MM.1S (cell line): ENCODE results near the gene SH2B2.

Source experiments
- DNase-seq: peaks from one replicate; pipeline ENCODE4 v3.0.0-alpha.2; 2015
- H2AFZ ChIP-seq: fragments of 300-600 bp; sonication (generic); 2 replicates; pipeline ENCODE4 v1.6.0; 2016; ENCODE audit warnings: antibody characterized with exemption, low read length
- H3F3A ChIP-seq: fragments of 300-600 bp; sonication (generic); 2 replicates; pipeline ENCODE4 v1.6.1; 2016; ENCODE audit warnings: mild to moderate bottlenecking, antibody characterized with exemption, low read length, moderate library complexity, mixed read lengths; ENCODE audit not compliant: insufficient read depth
- H3K27ac ChIP-seq: fragments of 300-600 bp; sonication (generic); 2 replicates; pipeline ENCODE4 v1.5.1; 2016; ENCODE audit warnings: mild to moderate bottlenecking, low read length
- H3K27me3 ChIP-seq: fragments of 300-600 bp; sonication (generic); replicated peaks from 2 replicates; pipeline ENCODE4 v1.6.0; 2016; ENCODE audit warnings: low read length; ENCODE audit not compliant: insufficient read depth
- H3K36me3 ChIP-seq: fragments of 300-600 bp; sonication (generic); replicated peaks from 2 replicates; pipeline ENCODE4 v1.6.1; 2016; ENCODE audit warnings: mild to moderate bottlenecking, low read length, mixed read lengths; ENCODE audit not compliant: insufficient read depth
- H3K4me1 ChIP-seq: fragments of 300-600 bp; sonication (generic); 2 replicates; pipeline ENCODE4 v1.6.1; 2016; ENCODE audit warnings: low read length, mixed read lengths
- H3K4me2 ChIP-seq: fragments of 300-600 bp; sonication (generic); 2 replicates; pipeline ENCODE4 v1.6.0; 2016; ENCODE audit warnings: low read depth, low read length
- H3K4me3 ChIP-seq: fragments of 300-600 bp; sonication (generic); 2 replicates; pipeline ENCODE4 v1.5.1; 2016; ENCODE audit warnings: low read length, mixed read lengths
- H3K79me2 ChIP-seq: fragments of 300-600 bp; sonication (generic); 2 replicates; pipeline ENCODE4 v1.6.1; 2016; ENCODE audit warnings: mixed run types, low read length, mixed read lengths
- H3K9ac ChIP-seq: fragments of 300-600 bp; sonication (generic); 2 replicates; pipeline ENCODE4 v1.6.1; 2016; ENCODE audit warnings: low read length, mixed read lengths
- H3K9me2 ChIP-seq: fragments of 300-600 bp; sonication (generic); replicated peaks from 2 replicates; pipeline ENCODE4 v1.6.1; 2016; ENCODE audit warnings: mild to moderate bottlenecking, low read length, mixed read lengths; ENCODE audit not compliant: insufficient read depth
- H3K9me3 ChIP-seq: fragments of 300-600 bp; sonication (generic); replicated peaks from 2 replicates; pipeline ENCODE4 v1.6.1; 2016; ENCODE audit warnings: mild to moderate bottlenecking, low read length, mixed read lengths; ENCODE audit not compliant: insufficient read depth
- H4K20me1 ChIP-seq: fragments of 300-600 bp; sonication (generic); 2 replicates; pipeline ENCODE4 v1.6.1; 2016; ENCODE audit warnings: mild to moderate bottlenecking, low read length, moderate library complexity, mixed read lengths; ENCODE audit not compliant: insufficient read depth
- CTCF ChIP-seq: fragments of 300-600 bp; sonication (generic); IDR thresholded peaks from 2 replicates; pipeline ENCODE4 v1.5.1; 2016; ENCODE audit warnings: antibody characterized with exemption, low read length, mixed read lengths
- EZH2 ChIP-seq: fragments of 300-600 bp; sonication (generic); optimal IDR thresholded peaks from 2 replicates; pipeline ENCODE3; 2017; ENCODE audit warnings: low read depth, mild to moderate bottlenecking, antibody characterized with exemption, low read length, mixed read lengths
- EZH2phosphoT487 ChIP-seq: fragments of 300-600 bp; sonication (generic); IDR thresholded peaks from 2 replicates; pipeline ENCODE4 v1.6.1; 2018; ENCODE audit warnings: antibody characterized with exemption, low read length

Gene SH2B2

DNA sequence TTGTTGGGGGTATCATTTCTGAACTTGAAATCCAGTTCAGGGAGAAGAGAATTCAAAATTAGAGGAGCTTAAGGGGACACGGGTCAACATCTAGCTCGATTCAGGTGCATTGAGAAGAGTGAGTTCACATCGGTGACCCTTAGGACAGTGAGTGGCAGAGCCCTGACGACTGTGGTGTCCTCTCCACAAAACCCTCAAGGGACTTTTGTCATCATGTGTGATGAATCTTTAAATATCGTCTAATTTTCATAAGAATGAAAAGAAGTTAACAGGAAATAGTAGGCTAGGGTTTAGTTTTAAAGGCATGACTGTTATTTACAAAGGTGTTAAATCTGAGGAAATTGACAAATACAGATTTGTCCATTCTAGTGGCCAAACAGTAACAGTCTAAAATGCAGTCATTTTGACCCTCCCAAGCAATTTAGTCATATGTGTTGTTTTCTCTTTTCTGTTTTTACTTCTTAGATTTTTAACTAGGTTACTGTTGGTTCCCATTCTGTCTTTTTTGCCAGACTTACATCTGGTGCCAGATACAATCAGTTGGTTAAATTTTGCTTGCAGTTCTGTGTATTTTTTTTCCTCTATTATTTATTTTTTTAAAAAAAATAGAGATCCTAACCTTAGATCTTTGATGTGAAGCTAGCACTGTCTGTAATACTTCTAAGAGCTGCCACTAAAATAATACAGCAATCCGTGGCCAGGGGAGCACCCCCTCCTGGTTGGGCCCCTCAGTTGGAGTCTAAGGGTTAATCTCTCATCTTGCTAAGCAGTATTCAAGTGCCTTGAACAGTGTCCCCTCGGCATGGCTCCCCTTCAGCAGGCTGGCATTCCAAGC, 34.9 kb upstream of the SH2B2 start:
- Histone ChIP-seq H3K9me2 (no peaks in the 10 kb centered on the region), H3F3A (no peaks in the 10 kb centered on the region), H3K36me3 (no peaks in the 10 kb centered on the region), H3K79me2 (no peaks in the 10 kb centered on the region), H3K4me3 (no peak overlapping the region), H3K4me2 (no peak overlapping the region), H3K27ac (no peak overlapping the region), H3K9ac (no peak overlapping the region), H3K4me1 (no peaks in the 10 kb centered on the region), H3K9me3 (no peaks in the 10 kb centered on the region), H4K20me1 (no peaks in the 10 kb centered on the region), H3K27me3 (no peaks in the 10 kb centered on the region), H2AFZ (no peak overlapping the region)
- no peak for DNase-seq
- no peak for TF ChIP-seq EZH2phosphoT487
- TF ChIP-seq CTCF, result no peak
- TF ChIP-seq EZH2, result no peak

DNA sequence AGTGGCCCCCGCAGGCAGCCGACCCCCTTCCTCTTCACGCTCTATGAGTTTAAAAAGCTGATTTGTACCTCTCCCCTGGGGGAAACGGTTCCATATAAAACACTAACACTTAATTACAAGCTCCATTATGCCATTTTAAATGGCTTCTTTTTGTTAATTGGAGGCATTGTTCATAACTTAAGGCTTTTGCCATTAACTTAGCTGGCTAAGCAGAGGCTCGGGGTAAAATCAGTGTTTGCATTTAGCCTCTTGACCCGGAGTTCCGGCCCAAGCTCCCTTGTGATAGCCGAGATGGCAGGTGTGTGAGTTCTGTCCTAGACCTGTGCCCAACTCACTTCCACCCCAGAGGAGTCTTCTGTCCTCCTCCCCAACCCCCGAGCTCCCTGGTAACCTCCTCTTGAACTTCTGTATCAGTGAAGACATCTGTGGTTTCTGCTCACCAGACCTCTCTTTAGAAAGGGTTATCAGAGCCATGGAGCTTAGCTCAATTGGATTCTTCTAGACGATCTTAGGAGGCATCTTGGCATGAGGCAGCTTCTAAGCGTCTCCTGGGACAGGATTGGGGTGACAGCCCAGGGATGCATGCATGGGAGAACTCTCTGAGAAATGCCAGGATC, 34.2 kb upstream of the SH2B2 start:
- TF ChIP-seq EZH2 (no peak), EZH2phosphoT487 (no peak), CTCF (no peak)
- Histone ChIP-seq H3K9me2 (no peaks in the 10 kb centered on the region), H3K9ac (no peak overlapping the region), H3K9me3 (no peaks in the 10 kb centered on the region), H4K20me1 (no peaks in the 10 kb centered on the region), H3K36me3 (no peaks in the 10 kb centered on the region), H3K4me1 (no peaks in the 10 kb centered on the region), H3F3A (no peaks in the 10 kb centered on the region), H3K27me3 (no peaks in the 10 kb centered on the region), H2AFZ (no peak overlapping the region), H3K27ac (no peak overlapping the region), H3K79me2 (no peaks in the 10 kb centered on the region), H3K4me3 (no peak overlapping the region), H3K4me2 (no peak overlapping the region)
- no peak for DNase-seq

DNA sequence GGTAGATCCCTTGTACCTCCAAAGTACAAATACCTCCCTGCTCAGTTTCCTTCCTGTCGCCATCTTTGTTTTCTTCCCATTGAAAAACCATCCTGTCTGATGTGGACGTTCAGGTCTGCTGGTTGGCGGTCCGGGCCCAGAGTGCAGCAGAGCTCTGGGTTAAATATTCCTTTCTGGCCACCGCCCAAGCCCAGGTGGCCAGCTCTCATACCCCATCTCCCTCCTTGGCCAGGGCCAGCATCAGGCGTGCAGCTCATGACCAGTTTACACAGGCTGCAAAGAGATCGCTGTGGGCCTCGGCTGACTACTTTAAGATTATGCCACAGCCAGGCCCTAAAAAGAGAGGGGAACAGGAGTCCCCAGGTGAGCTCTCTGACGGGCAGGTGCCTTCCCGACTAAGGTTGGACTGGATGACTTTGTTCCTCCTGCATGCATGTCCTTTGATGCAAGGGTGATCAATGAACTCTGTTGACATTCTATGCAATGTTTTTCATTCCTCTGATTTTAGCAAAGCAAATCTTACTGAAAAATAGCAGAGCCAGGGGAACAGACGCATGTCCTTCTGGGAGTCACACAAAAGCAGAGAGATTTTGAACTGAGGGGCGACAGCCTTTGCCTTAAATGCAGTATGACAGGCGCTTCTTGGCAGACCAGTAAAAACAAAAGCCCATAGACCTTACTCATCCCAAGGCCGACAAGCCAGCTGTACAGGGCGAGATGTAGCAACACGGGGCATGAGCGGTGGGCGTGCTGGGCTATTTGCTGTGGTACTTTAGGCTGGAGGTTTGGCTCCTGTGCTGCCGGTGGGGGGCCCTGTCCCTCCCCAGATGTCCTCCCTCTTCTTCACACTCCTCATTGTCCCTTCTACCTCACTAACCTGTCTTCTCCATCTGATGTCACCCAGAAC, 33.3 kb upstream of the SH2B2 start:
- no peaks in the 10 kb centered on the region for H4K20me1 ChIP-seq
- H3K79me2 ChIP-seq, result no peaks in the 10 kb centered on the region
- H3K4me3 ChIP-seq, result no peak overlapping the region
- H3K4me1 ChIP-seq, result no peaks in the 10 kb centered on the region
- H3K9me3 ChIP-seq, result no peaks in the 10 kb centered on the region
- H3K27ac ChIP-seq, result no peak overlapping the region
- DNase-seq, result no peak
- no peak overlapping the region for H3K4me2 ChIP-seq
- H3F3A ChIP-seq, result no peaks in the 10 kb centered on the region
- H3K36me3 ChIP-seq, result no peaks in the 10 kb centered on the region
- H3K27me3 ChIP-seq, result no peaks in the 10 kb centered on the region
- TF ChIP-seq EZH2 (no peak), EZH2phosphoT487 (no peak), CTCF (no peak)
- H2AFZ ChIP-seq, result no peak overlapping the region
- no peaks in the 10 kb centered on the region for H3K9me2 ChIP-seq
- H3K9ac ChIP-seq, result no peak overlapping the region
